Erythroblast (primary cell): ENCODE measurements around the gene ATP7A.

Source experiments
- GATA1 ChIP-seq: IDR thresholded peaks from 2 replicates; pipeline ENCODE4 v1.6.1; 2011; ENCODE audit warnings: low read depth, mild to moderate bottlenecking, control low read depth, low read length, moderate library complexity
- POLR2A ChIP-seq: IDR thresholded peaks from 2 replicates; pipeline ENCODE4 v1.6.1; 2011; ENCODE audit warnings: mild to moderate bottlenecking, low read length

GRCh38 chrX:77936299-77936698, 25.8 kb downstream of the ATP7A start:
- no peak for TF ChIP-seq POLR2A
- TF ChIP-seq GATA1, result no peak
